GM21381 (cell line): Measurements from ENCODE around the gene SLF2.

ENCODE experiments used
- ATAC-seq: cut with Tn5 transposase; IDR thresholded peaks from one replicate; pipeline ENCODE4 v1.9.1; 2021; ENCODE audit warnings: mild to moderate bottlenecking, moderate library complexity; ENCODE audit not compliant: unreplicated experiment

Gene SLF2

DNA sequence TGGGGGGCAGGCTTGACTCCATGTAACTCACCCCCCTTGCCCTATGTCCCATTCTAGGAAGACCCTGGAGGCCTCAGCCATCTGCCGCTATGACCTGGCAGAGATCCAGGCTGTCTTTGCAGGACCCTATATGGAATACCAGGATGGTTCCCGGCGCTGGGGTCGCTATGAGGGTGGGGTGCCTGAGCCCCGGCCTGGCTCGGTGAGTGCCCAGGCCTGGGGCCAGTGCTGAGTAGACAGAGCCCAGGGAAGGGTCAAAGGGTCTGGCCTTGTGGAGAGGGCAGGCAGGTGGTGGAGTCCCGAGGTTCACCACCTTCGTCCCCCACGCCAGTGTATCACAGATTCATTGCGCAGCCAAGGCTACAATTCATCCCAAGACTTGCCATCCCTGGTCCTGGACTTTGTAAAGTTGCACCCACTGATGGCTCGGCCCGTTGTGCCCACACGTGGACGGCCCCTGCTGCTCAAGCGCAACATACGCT, 67.1 kb downstream of the SLF2 start:
- no peak for ATAC-seq

DNA sequence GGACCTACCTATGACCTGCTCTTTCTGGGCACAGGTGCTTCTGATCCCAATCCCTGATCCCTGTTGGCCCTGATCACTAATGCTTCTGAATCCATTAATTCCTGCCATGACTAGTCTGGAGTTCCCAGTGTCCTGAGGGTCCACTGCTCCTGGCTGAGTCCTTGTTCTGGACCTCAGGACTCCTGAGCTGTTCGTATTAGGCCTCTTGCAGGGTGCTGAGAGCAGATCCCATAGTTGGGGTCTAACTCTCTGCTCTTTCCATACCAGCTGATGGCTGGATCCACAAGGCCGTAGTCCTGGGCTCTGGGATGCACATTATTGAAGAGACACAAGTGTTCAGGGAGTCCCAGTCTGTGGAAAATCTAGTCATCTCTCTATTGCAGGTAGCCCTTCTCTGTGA, 67.5 kb downstream of the SLF2 start:
- no peak for ATAC-seq

DNA sequence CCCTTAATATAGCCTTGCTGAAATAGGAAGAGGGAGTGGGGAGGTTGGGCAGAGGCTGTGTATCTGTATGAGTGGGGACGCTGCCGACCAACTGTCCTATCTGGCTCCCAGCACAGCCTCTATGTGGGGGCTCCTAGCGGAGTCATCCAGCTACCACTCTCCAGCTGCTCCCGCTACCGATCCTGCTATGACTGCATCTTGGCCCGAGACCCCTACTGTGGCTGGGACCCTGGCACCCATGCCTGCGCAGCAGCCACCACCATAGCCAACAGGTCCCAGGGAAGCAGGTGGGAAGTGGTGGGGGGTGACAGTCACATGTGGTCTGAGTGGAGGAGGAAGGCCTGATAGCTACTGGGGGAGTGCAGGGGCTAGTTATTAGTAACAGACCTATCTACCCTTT, 67.9 kb downstream of the SLF2 start:
- ATAC-seq: no peak

DNA sequence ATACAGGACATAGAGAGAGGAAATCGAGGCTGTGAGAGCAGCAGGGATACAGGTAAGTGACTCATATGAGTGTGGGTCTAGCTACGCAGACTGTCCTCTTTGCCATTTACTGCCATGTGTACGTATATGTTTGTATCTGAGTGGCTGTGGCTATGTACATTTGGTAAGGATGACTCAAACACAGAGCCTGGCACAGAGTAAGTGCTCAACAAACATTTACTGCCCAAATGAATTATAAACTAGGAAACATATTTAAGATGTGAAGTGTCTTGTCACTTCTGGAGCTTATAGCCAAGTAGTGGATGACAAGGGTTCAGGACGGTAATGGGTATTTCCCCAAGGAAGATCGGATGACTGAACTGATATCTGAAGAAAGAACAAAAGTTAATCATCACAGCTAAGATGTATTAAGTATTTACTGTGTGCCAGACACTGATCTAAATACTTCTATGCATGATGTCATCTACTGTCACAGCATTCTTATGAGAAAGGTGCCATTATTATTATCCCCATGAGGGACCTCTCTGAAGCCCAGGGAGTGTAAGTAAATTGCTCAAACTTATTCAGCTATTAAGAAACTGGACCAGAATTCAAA, 68.5 kb downstream of the SLF2 start:
- no peak for ATAC-seq

DNA sequence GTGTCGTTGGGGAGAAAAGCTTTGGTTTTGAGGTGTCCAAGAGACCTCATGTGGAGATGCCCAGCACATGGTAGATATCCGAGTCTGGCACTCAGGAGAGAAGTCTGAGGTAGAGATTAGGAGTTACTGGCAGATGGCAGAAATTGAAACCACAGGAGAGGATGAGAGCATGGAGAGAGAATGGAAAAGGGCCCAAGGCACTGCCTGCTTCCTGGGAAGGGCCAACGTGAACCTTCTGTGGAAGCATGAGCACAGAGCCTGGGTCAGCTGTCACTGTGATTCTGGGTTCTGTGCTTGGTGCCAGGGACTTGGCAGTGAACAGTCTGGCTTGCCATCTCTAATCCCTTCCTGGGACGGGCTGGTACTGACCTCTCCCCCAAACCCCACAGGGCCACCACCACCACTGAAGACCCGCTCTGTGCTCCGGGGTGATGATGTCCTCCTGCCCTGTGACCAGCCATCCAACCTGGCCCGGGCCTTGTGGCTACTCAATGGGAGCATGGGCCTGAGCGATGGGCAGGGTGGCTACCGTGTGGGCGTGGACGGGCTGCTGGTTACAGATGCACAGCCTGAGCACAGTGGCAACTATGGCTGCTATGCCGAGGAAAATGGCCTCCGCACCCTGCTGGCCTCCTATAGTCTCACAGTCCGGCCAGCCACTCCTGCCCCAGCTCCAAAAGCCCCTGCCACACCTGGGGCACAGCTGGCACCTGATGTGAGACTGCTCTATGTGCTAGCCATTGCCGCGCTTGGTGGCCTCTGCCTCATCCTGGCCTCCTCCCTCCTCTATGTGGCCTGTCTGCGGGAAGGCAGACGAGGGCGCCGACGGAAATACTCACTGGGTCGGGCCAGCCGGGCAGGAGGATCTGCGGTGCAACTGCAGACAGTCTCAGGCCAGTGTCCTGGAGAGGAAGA, 70.4 kb downstream of the SLF2 start:
- no peak for ATAC-seq

DNA sequence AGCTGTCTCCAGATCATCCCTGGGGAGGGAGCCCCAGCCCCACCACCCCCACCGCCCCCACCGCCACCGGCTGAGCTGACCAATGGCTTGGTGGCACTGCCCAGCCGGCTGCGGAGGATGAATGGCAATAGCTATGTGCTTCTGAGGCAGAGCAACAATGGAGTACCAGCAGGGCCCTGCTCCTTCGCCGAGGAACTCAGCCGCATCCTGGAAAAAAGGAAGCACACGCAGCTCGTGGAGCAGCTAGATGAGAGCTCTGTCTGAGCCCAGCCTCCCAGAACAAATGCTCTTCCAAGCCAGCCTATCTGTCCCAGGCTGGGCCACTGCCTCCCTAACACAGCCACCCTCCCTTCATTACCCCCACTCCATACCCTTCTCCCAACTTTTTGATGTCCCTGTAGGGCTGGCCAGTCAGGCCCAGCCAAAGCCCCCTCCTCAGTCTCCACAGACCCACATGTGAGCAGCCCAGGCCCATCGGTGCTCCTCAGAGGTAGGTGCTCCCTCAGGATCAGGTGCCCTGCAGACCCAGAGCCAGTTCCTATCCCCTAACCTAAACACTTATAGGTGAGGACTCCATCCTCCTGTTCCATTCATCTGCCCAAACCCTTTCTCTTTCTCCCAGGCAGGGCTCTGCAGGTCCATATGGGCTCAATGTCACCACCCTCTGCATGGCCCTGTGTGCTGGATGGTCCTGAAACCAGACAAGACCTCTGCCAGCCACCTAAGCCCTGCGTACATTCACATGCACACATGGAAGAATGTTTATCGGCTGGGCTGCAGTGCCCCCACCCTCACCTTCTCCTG, 71.3 kb downstream of the SLF2 start:
- no peak for ATAC-seq

DNA sequence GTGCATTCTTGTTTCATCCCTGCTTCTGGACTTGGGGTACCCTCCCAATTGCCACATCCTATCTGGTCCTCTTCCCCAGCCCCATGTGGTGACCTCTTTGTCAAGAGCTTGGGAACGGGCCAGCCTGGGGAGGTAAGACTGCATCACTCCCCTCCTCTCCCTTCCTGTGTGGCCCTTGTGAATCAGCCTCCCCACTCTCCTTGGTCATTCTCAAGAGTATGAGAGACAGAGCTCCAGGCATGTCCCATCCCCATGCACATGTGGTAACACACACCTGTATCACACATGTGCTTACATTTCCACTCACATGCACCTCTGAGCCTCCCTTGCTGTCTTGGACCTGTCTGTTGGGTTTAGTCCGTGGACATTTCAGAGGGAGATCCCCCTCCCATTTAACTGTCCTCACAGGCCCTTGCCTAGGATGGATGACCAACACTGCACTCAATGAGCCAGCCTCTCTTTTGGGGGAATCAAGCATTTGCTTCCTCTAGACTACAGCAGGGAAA, 72.0 kb downstream of the SLF2 start:
- no peak for ATAC-seq

DNA sequence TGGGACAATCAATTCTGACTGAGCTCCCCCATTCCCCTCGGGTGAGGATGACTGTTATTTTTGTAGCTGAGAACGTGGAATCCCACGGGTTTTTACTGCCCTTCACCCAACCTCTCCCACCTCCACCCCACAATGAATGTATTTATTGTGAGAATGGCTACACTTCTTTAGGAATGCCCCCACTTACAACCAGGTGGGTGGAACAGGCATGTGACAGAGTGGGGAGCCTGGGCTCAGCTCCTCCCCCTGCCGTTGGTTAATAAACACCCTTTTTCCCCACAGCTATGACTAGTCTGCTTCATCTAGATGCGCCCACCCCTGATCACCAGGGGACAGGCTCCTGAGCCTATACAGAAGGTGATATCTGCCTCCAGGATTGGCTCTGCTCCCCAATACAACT, 72.6 kb downstream of the SLF2 start:
- no peak for ATAC-seq

DNA sequence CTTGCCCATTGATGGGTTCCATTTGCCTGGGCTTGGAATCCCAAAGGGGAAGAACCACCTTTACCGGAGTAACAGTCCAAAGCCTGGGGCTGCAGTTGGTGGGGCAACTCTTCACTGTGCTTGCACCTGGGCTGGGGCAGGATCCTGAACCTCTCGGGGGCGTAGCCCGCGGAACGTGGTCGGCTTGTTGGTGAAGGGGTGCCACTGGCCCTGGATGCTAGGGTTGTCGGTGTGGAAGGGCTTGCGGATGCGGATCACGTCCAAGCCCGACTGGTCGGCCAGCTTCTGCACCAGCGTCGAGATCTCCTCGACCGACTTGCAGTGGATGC, 73.8 kb downstream of the SLF2 start:
- no peak for ATAC-seq

DNA sequence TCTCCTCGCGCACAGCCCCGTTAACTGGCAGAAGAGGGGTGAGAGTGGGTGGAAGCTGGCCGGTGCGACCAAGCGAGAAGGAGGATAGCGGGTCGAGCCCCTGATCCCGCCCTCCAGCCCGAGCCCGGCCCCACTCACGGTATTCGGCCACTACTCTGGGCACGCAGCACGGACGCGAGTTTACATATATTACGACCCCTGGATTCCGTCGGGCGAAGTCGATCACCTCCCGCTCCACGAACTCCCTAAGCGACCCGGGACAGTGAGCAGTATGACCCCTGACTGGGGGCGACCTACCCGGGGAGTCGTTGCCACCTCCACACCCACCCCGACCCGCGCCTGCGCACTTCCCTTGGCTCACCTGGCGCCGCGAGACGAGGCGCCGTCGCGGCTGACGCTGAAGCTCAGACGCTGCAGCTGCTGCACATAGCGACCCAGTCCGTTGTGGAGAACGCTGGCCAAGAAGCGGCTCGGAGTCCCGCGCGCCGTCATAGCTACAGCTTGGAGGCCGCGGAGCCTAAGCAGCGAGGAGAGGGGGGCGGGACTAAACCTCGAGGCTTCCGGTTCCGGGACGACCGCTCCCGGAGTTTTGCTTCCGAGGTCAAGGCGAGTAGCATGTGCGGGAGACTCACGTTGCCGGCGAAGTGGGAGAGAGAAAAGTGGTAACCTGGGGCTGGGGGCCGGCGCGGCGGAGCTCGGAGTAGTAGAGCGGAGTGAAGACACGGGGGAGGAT, 74.4 kb downstream of the SLF2 start, which contains the start of the genes MRPL43 and TWNK:
TSS of gene MRPL43 (minus strand) at position 546 of the 733 bp plus-strand sequence. CDS start at position 492, 54 bp downstream.
TSS of gene TWNK (plus strand) at position 592 of the 733 bp plus-strand sequence. CDS start 668 bp downstream, outside the sequence.
- peak; percentile 88 for ATAC-seq

DNA sequence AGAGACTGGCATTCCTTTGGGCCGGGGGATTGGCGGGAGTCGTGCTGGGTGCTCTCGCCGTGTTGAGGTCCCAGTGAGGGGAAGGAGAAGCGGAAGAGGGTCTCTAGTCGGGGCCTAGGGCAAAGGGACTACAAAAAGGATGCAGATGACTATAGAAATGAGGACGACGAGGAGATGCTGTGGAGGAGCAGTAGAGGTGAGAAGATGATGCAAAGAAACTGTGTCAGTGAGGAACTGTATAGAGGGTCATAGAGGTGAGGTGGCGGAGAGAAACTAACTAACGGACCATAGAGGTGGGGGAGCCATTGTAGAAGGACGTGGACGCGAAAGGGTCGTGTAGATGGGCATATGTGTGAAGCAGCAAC, 74.9 kb downstream of the SLF2 start:
- peak; percentile 6 for ATAC-seq

DNA sequence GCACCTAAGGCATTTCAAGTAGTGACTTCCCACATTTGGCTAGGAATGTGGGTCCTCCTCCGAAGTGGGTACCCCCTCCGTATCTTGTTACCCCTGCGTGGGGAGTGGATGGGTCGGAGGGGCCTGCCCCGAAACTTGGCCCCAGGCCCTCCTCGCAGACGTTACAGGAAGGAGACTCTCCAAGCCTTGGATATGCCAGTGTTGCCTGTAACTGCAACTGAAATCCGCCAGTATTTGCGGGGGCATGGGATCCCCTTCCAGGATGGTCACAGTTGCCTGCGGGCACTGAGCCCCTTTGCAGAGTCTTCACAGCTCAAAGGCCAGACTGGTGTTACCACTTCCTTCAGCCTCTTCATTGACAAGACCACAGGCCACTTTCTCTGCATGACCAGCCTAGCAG, 75.4 kb downstream of the SLF2 start:
- no peak for ATAC-seq

DNA sequence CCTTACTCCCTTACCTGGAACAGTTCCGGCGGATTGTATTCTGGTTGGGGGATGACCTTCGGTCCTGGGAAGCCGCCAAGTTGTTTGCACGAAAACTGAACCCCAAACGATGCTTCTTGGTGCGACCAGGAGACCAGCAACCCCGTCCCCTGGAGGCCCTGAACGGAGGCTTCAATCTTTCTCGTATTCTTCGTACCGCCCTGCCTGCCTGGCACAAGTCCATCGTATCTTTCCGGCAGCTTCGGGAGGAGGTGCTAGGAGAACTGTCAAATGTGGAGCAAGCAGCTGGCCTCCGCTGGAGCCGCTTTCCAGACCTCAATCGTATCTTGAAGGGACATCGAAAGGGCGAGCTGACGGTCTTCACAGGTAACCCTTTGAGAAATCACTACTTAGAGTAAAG, 76.3 kb downstream of the SLF2 start:
- no peak for ATAC-seq

DNA sequence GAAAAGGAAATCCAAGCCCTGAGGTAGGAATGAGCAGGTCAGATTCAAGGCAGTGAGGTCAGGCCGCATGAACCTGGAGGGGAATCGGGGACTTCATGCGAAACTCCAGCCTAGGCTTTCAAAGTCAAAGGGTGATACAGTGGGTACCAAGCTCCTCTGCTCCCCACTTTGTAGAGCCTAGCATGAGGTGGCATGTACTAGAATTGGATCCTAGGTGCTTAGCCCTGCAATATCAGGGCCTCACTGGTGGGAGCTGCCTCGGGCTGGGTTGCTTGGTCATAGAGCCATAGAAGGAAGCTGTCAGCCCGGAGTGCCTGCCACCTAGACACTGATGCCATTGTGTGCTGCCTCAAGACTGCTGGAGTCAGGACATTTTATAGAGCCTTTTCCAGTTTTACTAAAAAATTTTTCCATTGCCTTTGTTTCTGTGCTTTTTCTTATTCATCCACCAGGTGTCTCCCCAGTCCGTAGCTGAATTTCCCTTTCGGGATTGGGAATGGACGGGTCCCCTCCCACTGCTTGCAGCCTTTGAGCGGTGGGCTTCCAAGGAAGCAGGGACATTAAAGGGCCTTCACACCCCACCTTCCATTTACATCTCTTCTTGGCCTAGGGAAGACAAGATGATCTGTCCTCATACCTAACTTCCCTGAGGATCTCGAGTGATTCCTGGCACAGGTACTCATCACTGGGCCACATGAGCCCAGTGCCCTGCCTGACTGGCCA, 81.4 kb downstream of the SLF2 start:
- no peak for ATAC-seq

DNA sequence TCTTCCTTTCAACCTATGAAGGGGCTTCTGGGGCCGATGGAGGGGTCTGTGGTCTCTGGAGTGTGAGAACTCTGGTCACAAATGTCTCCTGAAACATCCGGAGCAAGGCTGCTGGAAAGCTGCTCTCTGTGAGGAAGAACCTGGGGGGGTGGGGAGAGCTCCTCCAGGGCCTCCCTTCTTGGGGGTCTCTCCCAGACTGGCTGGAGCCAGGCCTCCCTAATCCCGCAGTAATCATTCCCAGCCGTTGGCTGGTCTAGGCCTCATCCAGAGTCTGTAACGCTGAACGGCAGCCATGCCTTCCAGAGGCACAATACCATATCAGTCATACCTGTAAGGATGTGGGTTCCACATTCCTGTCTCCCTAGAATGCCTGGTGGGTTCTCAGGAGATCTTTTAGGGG, 82.4 kb downstream of the SLF2 start:
- no peak for ATAC-seq

DNA sequence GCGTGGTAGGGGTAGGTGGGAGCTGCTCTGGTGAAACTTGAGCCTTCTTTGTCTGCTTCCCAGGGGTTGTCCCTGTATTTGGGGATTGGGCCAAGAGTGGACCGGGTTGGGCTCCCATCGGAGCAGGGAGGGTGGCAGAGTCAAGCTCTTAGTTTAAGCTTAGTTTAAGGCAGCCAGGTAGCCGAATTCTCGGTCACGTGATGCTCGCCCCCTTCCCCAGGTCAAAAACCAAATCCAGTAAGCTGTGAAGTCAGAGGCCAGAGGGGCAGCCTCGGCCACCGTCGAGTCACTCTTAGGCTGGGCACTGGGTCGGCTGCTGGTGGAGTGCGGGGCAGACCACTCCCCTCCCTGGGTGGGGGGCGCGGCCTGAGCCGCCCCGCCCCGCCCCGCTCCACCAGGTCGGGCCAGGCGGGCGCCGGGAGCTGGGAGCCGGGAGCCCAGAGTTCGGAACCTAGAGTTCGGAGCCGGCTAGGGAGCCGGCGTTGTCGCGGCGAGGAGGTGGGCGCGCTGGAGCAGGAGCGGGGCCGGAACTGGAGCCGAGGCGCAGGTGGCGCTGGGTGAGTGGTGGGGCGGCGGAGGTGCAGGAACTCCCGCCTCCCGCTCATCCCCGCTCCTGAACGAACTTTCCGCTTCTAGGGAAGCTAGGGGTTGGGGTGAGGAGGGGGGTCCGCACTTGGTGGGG, 84.1 kb downstream of the SLF2 start:
- ATAC-seq: peak; percentile 12

DNA sequence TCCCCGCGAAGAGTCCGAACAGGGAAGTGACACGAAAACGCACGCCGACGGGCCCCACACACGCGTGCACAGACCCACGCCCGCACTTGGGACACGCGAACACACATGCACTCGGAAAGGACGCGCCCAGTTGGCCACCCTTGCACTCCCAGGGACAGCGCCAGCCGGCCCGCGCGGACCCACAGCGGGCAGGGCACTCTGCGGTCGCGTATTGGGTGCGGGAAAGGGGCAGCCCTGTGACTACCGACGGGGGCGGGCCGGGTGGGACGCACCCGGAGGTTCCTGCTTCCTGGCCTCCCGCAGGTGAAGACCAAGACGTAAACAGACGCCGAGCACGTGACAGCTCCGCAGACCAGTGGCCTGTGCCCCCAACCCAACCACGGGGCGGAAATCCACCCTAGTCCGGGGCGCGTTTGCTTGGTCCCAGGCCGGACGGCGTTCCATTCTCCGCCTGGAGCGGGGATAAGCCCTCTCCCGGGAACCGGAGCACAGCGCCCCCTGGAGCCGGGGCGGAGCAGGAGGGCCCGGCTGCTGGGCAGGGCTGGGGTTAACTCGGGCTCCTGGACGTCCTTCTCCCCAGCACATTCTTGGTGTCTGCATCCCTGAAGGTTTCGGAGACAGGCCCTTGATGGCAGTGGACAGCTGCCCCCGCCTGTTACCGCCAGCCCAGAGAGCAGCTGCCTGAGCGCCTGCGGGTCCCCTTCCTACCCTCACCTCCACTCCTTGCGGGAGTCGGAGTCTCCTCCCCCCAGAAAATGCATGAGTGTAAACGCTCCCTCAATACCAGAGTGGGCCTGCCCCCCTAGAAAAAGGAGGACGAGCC, 84.8 kb downstream of the SLF2 start:
- ATAC-seq: peak; percentile 30

DNA sequence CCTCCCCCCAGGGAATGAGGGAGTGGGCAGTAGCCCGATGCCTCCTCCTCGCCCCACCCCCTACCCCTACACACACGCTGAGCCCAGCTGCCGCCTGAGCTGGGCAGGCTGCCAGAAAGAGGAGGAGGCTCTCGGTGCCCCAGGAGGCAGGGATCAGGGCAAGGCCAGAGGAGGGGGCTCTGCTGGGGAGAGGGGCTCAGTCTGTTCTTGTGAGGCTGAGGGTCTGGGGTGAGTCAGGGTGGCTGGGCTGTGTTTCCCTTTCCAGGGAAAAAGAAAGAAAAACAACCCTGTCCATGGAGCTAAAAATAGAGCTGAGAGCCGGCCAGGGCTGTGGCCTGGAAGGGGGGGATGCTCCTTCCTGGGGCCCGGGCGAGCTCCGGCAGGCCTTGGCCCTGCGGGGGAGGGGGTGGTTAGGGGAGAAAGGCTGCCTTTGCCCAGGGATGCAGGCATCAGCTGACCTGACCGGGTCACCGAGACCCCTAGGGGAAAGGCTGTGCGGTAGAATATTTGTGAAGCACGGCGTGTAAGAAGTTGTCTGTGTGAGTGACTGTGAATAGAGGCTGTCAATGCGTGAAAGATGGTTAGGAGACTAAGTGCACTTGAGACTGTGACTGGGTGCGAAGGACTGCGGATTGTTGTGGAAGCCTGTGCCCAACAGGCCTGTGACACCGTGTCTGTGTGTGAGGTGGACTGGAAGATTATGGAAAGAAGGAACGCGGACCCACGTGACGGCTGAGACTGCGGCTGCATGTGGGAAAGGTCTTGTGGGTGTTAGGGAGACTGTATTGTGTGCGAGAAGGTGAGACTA, 85.6 kb downstream of the SLF2 start:
- ATAC-seq: peak; percentile 29
